Activated CD4-positive, alpha-beta memory T cell treated with anti-CD3 and anti-CD28 coated beads, Interleukin-2, amount 10 ng/mL, durations not matched to agents 7 days and 5 days (primary cell): ENCODE results near the gene PRR3. TPM values are rescaled to one million over a fixed set of nuclear protein-coding genes. Genes with fewer than 3 reads are reported as not detected.

ENCODE experiments used
- CTCF ChIA-PET: fragments of 350-600 bp; sonication (Branson Sonifier 250); formaldehyde crosslinking; loops from one replicate; lab custom pipeline; 2021; ENCODE audit warnings: antibody characterized with exemption, inconsistent platforms; lab: Charles Lee
- POLR2A ChIA-PET: fragments of 350-600 bp; sonication (Branson Sonifier 250); formaldehyde crosslinking; loops from one replicate; lab custom pipeline; 2021; ENCODE audit warnings: antibody characterized with exemption; lab: Charles Lee
- DNase-seq: peaks from one replicate; pipeline ENCODE4 v3.0.0-alpha.2; 2020
- H3K27ac Mint-ChIP-seq: one replicate; pipeline ENCODE4 v1.8.0; 2021; ENCODE audit warnings: mild to moderate bottlenecking, mixed read lengths
- H3K27me3 Mint-ChIP-seq: one replicate; pipeline ENCODE4 v1.8.0; 2021; ENCODE audit warnings: mixed read lengths
- H3K36me3 Mint-ChIP-seq: one replicate; pipeline ENCODE4 v1.8.0; 2021; ENCODE audit warnings: low read depth, mixed read lengths
- H3K4me1 Mint-ChIP-seq: one replicate; pipeline ENCODE4 v1.8.0; 2021; ENCODE audit warnings: mixed read lengths
- H3K4me3 Mint-ChIP-seq: one replicate; pipeline ENCODE4 v1.8.0; 2021; ENCODE audit warnings: mild to moderate bottlenecking, mixed read lengths
- H3K9me3 Mint-ChIP-seq: one replicate; pipeline ENCODE4 v1.8.0; 2021; ENCODE audit warnings: mixed read lengths
- total RNA-seq, 2 experiments: library from RNA; stranded (reverse); gene quantifications; one replicate each; pipeline ENCODE4 v1.2.3, GENCODE V29; 2021

The PRR3 gene
- total RNA-seq, 2 experiments from 2014 or later: 15.3 TPM

DNA sequence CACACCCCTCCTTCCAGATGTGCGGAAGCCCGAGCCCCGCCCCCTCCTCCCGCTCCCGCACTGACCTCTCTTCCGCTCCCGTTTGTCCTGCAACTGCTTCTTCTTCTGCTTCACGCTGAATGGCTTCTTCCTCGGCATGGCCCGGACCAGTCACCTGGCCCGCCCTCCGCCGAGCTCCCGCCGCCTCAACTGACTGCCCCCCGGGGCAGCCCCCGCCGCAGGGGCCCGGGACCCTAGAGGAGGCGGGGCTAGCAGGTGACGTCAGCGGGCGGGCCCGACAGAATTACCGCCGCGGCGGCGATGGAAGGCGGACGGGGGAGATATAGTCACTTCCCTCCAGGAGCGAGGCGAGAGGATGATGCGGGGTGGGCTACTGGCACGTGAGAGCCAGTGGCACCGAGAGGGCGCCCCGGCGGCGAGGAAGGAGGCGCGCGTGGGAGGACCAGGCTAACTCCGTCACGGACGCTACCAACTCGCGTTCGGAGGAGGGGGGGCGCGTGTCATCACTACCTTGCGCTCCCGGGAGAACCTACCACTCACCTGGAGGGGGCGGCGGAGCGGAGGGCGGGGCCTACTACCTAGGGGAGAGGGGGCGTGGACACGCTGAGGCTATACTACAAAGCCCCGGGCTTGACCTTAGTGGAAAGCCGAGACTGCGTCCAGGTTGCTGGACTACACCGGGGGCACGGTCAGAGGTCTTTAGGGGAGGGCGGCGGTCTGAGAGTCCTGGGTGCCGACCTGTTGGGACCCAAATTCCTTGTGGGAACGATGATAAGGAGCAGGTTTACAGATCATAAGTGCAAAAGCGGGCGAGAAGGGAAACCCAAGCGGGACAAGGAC lies 809 bp upstream of the PRR3 start, which contains the start of gene GNL1:
Gene GNL1 (minus strand): TSS at position 424 of the 840 bp plus-strand sequence. CDS start 286 bp downstream, at position 138.
- no peaks in the 10 kb centered on the region for H3K27me3 Mint-ChIP-seq
- H3K9me3 Mint-ChIP-seq: no peaks in the 10 kb centered on the region
- peaks cover 49% of the 10 kb centered on the region for H3K36me3 Mint-ChIP-seq
- ChIA-PET POLR2A (interaction anchor here (0.7 to 5.8 kb wide), 18 partner anchors 8 to 274 kb away, joined by 3 to 73 read pairs (median 5); partner anchors contain the start of genes ABCF1, DHX16, MRPS18B and PPP1R10), CTCF (interaction anchor here (0.7 to 6.8 kb wide), 6 partner anchors 12 to 74 kb away, joined by 3 to 63 read pairs (median 4); partner anchors contain the start of genes ABCF1 and MRPS18B)
- peak; percentile 98 for DNase-seq
- H3K4me3 Mint-ChIP-seq: peak within 1 kb of the TSS; percentile 95
- H3K27ac Mint-ChIP-seq: peak within 1 kb of the TSS; percentile 99
- peaks cover 45% of the 10 kb centered on the region for H3K4me1 Mint-ChIP-seq

DNA sequence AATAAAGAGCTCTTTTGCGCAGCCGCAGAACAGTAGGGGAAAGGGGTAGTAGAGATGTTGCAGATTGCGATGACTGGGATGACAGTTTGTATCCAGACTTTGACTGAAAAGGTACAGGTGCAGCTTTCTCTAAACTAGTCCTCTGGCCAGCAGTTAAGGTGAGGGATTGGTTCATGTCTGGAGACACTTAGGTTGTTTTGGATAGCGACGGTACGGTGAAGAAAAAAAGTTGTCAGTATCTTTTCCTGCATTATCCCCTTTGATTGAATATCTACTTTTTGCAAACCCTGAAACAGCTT lies 537 bp downstream of the PRR3 start:
- H3K36me3 Mint-ChIP-seq: peaks cover 49% of the 10 kb centered on the region
- peak overlapping the region; percentile 95 for H3K4me3 Mint-ChIP-seq

GRCh38 chr6:30560930-30561329 lies 3.8 kb downstream of the PRR3 start:
- Mint-ChIP-seq H3K4me3 (no peak overlapping the region), H3K9me3 (no peaks in the 10 kb centered on the region), H3K27ac (no peak overlapping the region), H3K36me3 (peaks cover 40% of the 10 kb centered on the region), H3K4me1 (peaks cover 33% of the 10 kb centered on the region), H3K27me3 (no peaks in the 10 kb centered on the region)
- CTCF ChIA-PET: no interaction called here
- POLR2A ChIA-PET: no interaction called here
- DNase-seq: no peak

More for the DNA sequence above, 537 bp downstream of the PRR3 start:
- ChIA-PET POLR2A (interaction anchor here (0.5 to 5.8 kb wide), 25 partner anchors 9 to 164 kb away, joined by 3 to 73 read pairs (median 3); partner anchors contain the start of genes ABCF1, DHX16, MDC1 and MRPS18B), CTCF (interaction anchor here (0.5 to 6.8 kb wide), 8 partner anchors 13 to 116 kb away, joined by 3 to 63 read pairs (median 3); partner anchors contain the start of gene ABCF1)
- no peaks in the 10 kb centered on the region for H3K27me3 Mint-ChIP-seq
- H3K9me3 Mint-ChIP-seq: no peaks in the 10 kb centered on the region
- H3K27ac Mint-ChIP-seq: peak overlapping the region; percentile 99
- no peak for DNase-seq
- H3K4me1 Mint-ChIP-seq: peaks cover 45% of the 10 kb centered on the region

- Mint-ChIP-seq H3K9me3 (no peaks in the 10 kb centered on the region), H3K27me3 (no peaks in the 10 kb centered on the region), H3K4me1 (peaks cover 27% of the 10 kb centered on the region), H3K4me3 (no peak overlapping the region), H3K36me3 (peaks cover 32% of the 10 kb centered on the region), H3K27ac (no peak overlapping the region)
- ChIA-PET POLR2A (interaction anchor here (1.1 kb wide), 1 partner anchor 8 kb away, joined by 3 read pairs; the partner anchor contains the start of gene ABCF1), CTCF (interaction anchor here (0.6 to 1.3 kb wide), 2 partner anchors 36 to 1633 kb away, joined by 3 read pairs; no protein-coding TSS in a partner anchor)
- DNase-seq: no peak
Measured at GRCh38 chr6:30562470-30563425, 5.7 kb downstream of the PRR3 start.

DNA sequence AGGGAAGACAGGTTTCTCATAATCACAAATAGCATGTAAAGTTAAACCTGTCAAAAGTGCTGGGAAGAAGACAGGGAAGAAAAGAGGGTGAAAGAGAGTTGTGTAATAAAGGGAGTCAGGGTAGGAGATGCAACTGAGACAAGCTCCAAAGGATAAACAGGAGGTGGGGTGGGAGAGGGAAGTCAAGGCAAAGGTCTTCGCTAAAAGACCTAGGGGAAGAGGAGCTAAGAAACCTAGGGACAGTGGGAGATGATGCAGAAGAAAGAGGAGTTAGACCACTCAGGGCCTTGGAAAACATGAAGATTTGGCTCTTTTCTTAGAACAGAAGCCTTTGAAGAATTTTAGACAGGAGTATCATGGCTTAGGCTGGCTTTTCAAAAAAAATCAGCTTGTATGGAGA lies 7.0 kb downstream of the PRR3 start:
- ChIA-PET POLR2A (interaction anchor here (1.1 to 1.3 kb wide), 2 partner anchors 43 to 55 kb away, joined by 3 read pairs; no protein-coding TSS in a partner anchor), CTCF (interaction anchor here (0.8 to 1.3 kb wide), 2 partner anchors 19 to 34 kb away, joined by 3 to 4 read pairs; no protein-coding TSS in a partner anchor)
- DNase-seq: no peak
- H3K4me3 Mint-ChIP-seq: no peak overlapping the region
- peaks cover 22% of the 10 kb centered on the region for H3K4me1 Mint-ChIP-seq
- H3K9me3 Mint-ChIP-seq: no peaks in the 10 kb centered on the region
- no peaks in the 10 kb centered on the region for H3K27me3 Mint-ChIP-seq
- peaks cover 32% of the 10 kb centered on the region for H3K36me3 Mint-ChIP-seq
- no peak overlapping the region for H3K27ac Mint-ChIP-seq

DNA sequence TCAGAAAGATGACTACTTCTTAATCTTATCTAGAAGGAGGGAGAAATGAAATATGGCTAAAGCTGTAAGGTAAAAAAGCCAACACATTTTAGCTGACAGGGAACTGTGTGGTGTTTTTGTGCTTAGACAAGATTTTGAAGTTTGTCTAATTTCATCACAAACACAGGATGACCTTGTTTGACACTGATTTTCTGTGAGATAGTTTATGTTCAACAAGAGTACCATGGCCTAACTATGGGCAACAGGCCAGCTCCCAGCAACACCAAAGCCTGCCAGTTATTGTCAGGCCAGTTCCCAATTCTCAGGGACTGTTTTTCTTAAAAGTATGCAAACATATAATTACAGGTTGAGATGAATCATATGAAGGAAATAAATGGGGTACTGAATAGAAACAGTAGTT lies 8.7 kb downstream of the PRR3 start:
- H3K36me3 Mint-ChIP-seq: peaks cover 23% of the 10 kb centered on the region
- H3K9me3 Mint-ChIP-seq: no peaks in the 10 kb centered on the region
- ChIA-PET CTCF (interaction anchor here (1.2 to 3.4 kb wide), 2 partner anchors 23 to 34 kb away, joined by 4 to 15 read pairs; no protein-coding TSS in a partner anchor), POLR2A (interaction anchor here (0.5 to 2.5 kb wide), 5 partner anchors 9 to 52 kb away, joined by 3 to 17 read pairs (median 3); partner anchors contain the start of genes GNL1, MRPS18B, PPP1R10 and PRR3)
- no peak for DNase-seq
- H3K27me3 Mint-ChIP-seq: no peaks in the 10 kb centered on the region
- H3K4me1 Mint-ChIP-seq: peaks cover 28% of the 10 kb centered on the region
- H3K27ac Mint-ChIP-seq: no peak overlapping the region
- no peak overlapping the region for H3K4me3 Mint-ChIP-seq

- Mint-ChIP-seq H3K4me3 (no peak overlapping the region), H3K4me1 (peaks cover 50% of the 10 kb centered on the region), H3K27me3 (no peaks in the 10 kb centered on the region), H3K9me3 (no peaks in the 10 kb centered on the region), H3K36me3 (peaks cover 16% of the 10 kb centered on the region), H3K27ac (no peak overlapping the region)
- CTCF ChIA-PET: no interaction called here
- POLR2A ChIA-PET: no interaction called here
- DNase-seq: no peak
Measured at GRCh38 chr6:30568245-30568644, 11.2 kb downstream of the PRR3 start.

- POLR2A ChIA-PET: interaction anchor here (0.7 to 2.8 kb wide), 19 partner anchors 8 to 150 kb away, joined by 3 to 61 read pairs (median 6); partner anchors contain the start of genes GNL1, MDC1, MRPS18B and PRR3
- Mint-ChIP-seq H3K36me3 (peaks cover 18% of the 10 kb centered on the region), H3K9me3 (no peaks in the 10 kb centered on the region), H3K4me3 (peak overlapping the region; percentile 97), H3K27me3 (no peaks in the 10 kb centered on the region), H3K4me1 (peaks cover 63% of the 10 kb centered on the region), H3K27ac (no peak overlapping the region)
- CTCF ChIA-PET: interaction anchor here (0.9 to 2.3 kb wide), 11 partner anchors 13 to 161 kb away, joined by 3 to 15 read pairs (median 5); partner anchors contain the start of genes DHX16, GNL1 and PRR3
- no peak for DNase-seq
Measured at GRCh38 chr6:30570263-30570662, 13.2 kb downstream of the PRR3 start.

- H3K4me3 Mint-ChIP-seq: peak overlapping the region; percentile 97
- CTCF ChIA-PET: interaction anchor here (0.9 to 2.3 kb wide), 12 partner anchors 13 to 160 kb away, joined by 3 to 15 read pairs (median 5); partner anchors contain the start of genes DHX16, GNL1 and PRR3
Measured at GRCh38 chr6:30570740-30571074, 13.6 kb downstream of the PRR3 start.

GRCh38 chr6:30571075-30571761 lies 14.1 kb downstream of the PRR3 start, which contains the start of gene ABCF1:
Gene ABCF1 (plus strand): TSS chr6:30571442. CDS start chr6:30571488, 46 bp downstream.
- H3K4me1 Mint-ChIP-seq: peaks cover 63% of the 10 kb centered on the region

More at GRCh38 chr6:30570740-30571074, 13.6 kb downstream of the PRR3 start:
- DNase-seq: no peak
- Mint-ChIP-seq H3K4me1 (peaks cover 63% of the 10 kb centered on the region), H3K27ac (peak overlapping the region; percentile 97), H3K9me3 (no peaks in the 10 kb centered on the region), H3K36me3 (peaks cover 18% of the 10 kb centered on the region), H3K27me3 (no peaks in the 10 kb centered on the region)
- POLR2A ChIA-PET: interaction anchor here (0.8 to 2.8 kb wide), 23 partner anchors 8 to 504 kb away, joined by 3 to 61 read pairs (median 5); partner anchors contain the start of genes GNL1, MDC1, MRPS18B and PPP1R11

GRCh38 chr6:30571762-30572082 lies 14.6 kb downstream of the PRR3 start:
- Mint-ChIP-seq H3K4me1 (peaks cover 66% of the 10 kb centered on the region), H3K9me3 (no peaks in the 10 kb centered on the region), H3K36me3 (peaks cover 23% of the 10 kb centered on the region), H3K27me3 (no peaks in the 10 kb centered on the region), H3K27ac (peak overlapping the region; percentile 97), H3K4me3 (peak overlapping the region; percentile 97)
- CTCF ChIA-PET: interaction anchor here (0.7 to 2.3 kb wide), 10 partner anchors 14 to 159 kb away, joined by 3 to 15 read pairs (median 5); partner anchors contain the start of genes DHX16, GNL1 and PRR3
- POLR2A ChIA-PET: interaction anchor here (0.9 to 2.8 kb wide), 15 partner anchors 15 to 505 kb away, joined by 3 to 61 read pairs (median 10); partner anchors contain the start of genes GNL1, MRPS18B, PPP1R11 and PRR3
- no peak for DNase-seq

More at GRCh38 chr6:30571075-30571761, 14.1 kb downstream of the PRR3 start, which contains the start of gene ABCF1:
- ChIA-PET CTCF (interaction anchor here (0.7 to 2.3 kb wide), 11 partner anchors 14 to 160 kb away, joined by 3 to 15 read pairs (median 5); partner anchors contain the start of genes DHX16, GNL1 and PRR3), POLR2A (interaction anchor here (0.8 to 2.8 kb wide), 22 partner anchors 9 to 505 kb away, joined by 3 to 61 read pairs (median 5); partner anchors contain the start of genes GNL1, MDC1, MRPS18B and PPP1R11)
- Mint-ChIP-seq H3K9me3 (no peaks in the 10 kb centered on the region), H3K4me3 (peak within 1 kb of the TSS; percentile 97), H3K36me3 (peaks cover 18% of the 10 kb centered on the region), H3K27me3 (no peaks in the 10 kb centered on the region), H3K27ac (peak within 1 kb of the TSS; percentile 97)
- DNase-seq: peak; percentile 99
